K562 (cell line): ENCODE results near the gene PITX1. TPM values are rescaled to one million over a fixed set of nuclear protein-coding genes. Genes with fewer than 3 reads are reported as not detected.

ENCODE experiments used
- ATAC-seq: fragments of 200-7000 bp; cut with Tn5 transposase; 3 replicates; pipeline ENCODE4 v1.9.1; 2020; ENCODE audit warnings: moderate library complexity
- BruUV-seq: library from RNA; stranded (reverse); fragments of 400-500 nt; replicated peaks from 2 replicates; lab custom pipeline; 2021; lab: Mats Ljungman, UMichigan
- CTCF ChIA-PET: fragments of 300-600 bp; formaldehyde crosslinking; extraction: SDS; loops from one replicate; lab custom pipeline; 2021; ENCODE audit warnings: low intra/inter-chr PET ratio; lab: Yijun Ruan, JAX
- POLR2A ChIA-PET: fragments of 300-600, 350-650 bp; sonication (Branson Sonifier 250); formaldehyde crosslinking; extraction: SDS; loops from one replicate; lab custom pipeline; 2021; ENCODE audit warnings: antibody characterized with exemption, inconsistent platforms; lab: Yijun Ruan, JAX
- DNase-seq, 4 experiments: peaks; one replicate each; pipeline versions ENCODE4 v3.0.0 to v3.0.0-alpha.2; 2011 to 2018; ENCODE audit warnings: low spot score in 3 of 4, mixed read lengths in 3 of 4; ENCODE audit errors: extremely low read depth in 1 of 4
- FAIRE-seq: peaks from 2 replicates; lab custom pipeline; 2011; peaks lifted over from hg19 to GRCh38; lab: Jason Lieb, UNC
- H2AFZ ChIP-seq: 2 replicates; pipeline ENCODE4 v1.6.0; 2011; ENCODE audit warnings: low read depth, low read length, control low read depth, inconsistent platforms
- H3K27ac ChIP-seq: fragments of 200-600 bp; 3 replicates; pipeline ENCODE4 v1.8.0; 2011; ENCODE audit warnings: low read depth, mild to moderate bottlenecking, control low read depth, inconsistent platforms, low read length, moderate library complexity, mixed read lengths; ENCODE audit errors: extremely low read depth
- H3K27me3 ChIP-seq, 2 experiments: fragments of 300-600 bp in 1 of 2; 2 replicates in 1 of 2; 3 replicates in 1 of 2; pipeline versions ENCODE4 v1.6.0 to v1.8.0; 2011; ENCODE audit warnings: inconsistent platforms in 2 of 2, low read length in 2 of 2, mild to moderate bottlenecking in 1 of 2, mixed read lengths in 1 of 2, moderate library complexity in 1 of 2; ENCODE audit not compliant: control insufficient read depth in 2 of 2, insufficient read depth in 2 of 2
- H3K36me3 ChIP-seq: fragments of 300-600 bp; 3 replicates; pipeline ENCODE4 v1.8.0; 2011; ENCODE audit warnings: mild to moderate bottlenecking, low read length, inconsistent platforms; ENCODE audit not compliant: control insufficient read depth, insufficient read depth
- H3K4me1 ChIP-seq, 2 experiments: fragments of 200-600 bp in 1 of 2; replicated peaks in 1 of 2; 2 replicates in 1 of 2; 3 replicates in 1 of 2; pipeline versions ENCODE4 v1.5.1 to v1.8.0; 2011; ENCODE audit warnings: inconsistent platforms in 2 of 2, low read length in 2 of 2, mild to moderate bottlenecking in 1 of 2, mixed read lengths in 1 of 2, moderate library complexity in 1 of 2; ENCODE audit not compliant: control insufficient read depth in 2 of 2, insufficient read depth in 2 of 2
- H3K4me2 ChIP-seq: 2 replicates; pipeline ENCODE4 v1.6.1; 2011; ENCODE audit warnings: low read length, control low read depth, inconsistent platforms, mixed read lengths; ENCODE audit not compliant: insufficient read depth
- H3K4me3 ChIP-seq: fragments of 200-600 bp; sonication (generic), shearing (Covaris generic); 2 replicates; pipeline ENCODE4 v1.5.1; 2016; ENCODE audit warnings: control low read depth, inconsistent platforms
- H3K79me2 ChIP-seq: fragments of 200-600 bp; 3 replicates; pipeline ENCODE4 v1.8.0; 2011; ENCODE audit warnings: low read length, inconsistent platforms; ENCODE audit not compliant: control insufficient read depth, insufficient read depth
- H3K9ac ChIP-seq, 2 experiments: 2 replicates each; pipeline versions ENCODE4 v1.6.0 to v1.6.1; 2011; ENCODE audit warnings: low read depth in 2 of 2, low read length in 2 of 2, control low read depth in 1 of 2, inconsistent platforms in 1 of 2, mild to moderate bottlenecking in 1 of 2, mixed read lengths in 1 of 2; ENCODE audit not compliant: insufficient read depth in 1 of 2
- H3K9me1 ChIP-seq: one replicate; pipeline ENCODE4 v1.6.0; 2011; ENCODE audit warnings: inconsistent platforms, mild to moderate bottlenecking, low read length, moderate library complexity; ENCODE audit not compliant: control insufficient read depth, insufficient read depth
- H3K9me3 ChIP-seq: replicated peaks from 2 replicates; pipeline ENCODE4 v1.5.1; 2011; ENCODE audit warnings: low read depth, low read length, inconsistent platforms; ENCODE audit not compliant: control insufficient read depth, insufficient read depth
- H4K20me1 ChIP-seq: replicated peaks from 2 replicates; pipeline ENCODE4 v1.6.1; 2011; ENCODE audit warnings: low read length, inconsistent platforms, mixed read lengths; ENCODE audit not compliant: control insufficient read depth, insufficient read depth
- BRD9 ChIP-seq: fragments of 450-650 bp; IDR thresholded peaks from 2 replicates; pipeline ENCODE4 v1.6.1; 2018; ENCODE audit warnings: low read depth; ENCODE audit not compliant: partially characterized antibody
- CBX1 ChIP-seq: sonication (generic); IDR thresholded peaks from 2 replicates; pipeline ENCODE4 v1.6.1; 2016; ENCODE audit warnings: antibody characterized with exemption, low read depth, mild to moderate bottlenecking
- HOMEZ ChIP-seq: fragments of 250-450 bp; sonication (Bioruptor Pico); IDR thresholded peaks from 2 replicates; pipeline ENCODE4 v1.4.0; 2020; ENCODE audit warnings: mild to moderate bottlenecking, moderate library complexity
- KAT7 ChIP-seq: sonication (generic); formaldehyde crosslinking; IDR thresholded peaks from 2 replicates; pipeline ENCODE4 v1.8.0; 2022; ENCODE audit warnings: missing genetic modification reagents, mild to moderate bottlenecking, borderline replicate concordance
- KDM2B ChIP-seq: fragments of 250-450 bp; sonication (Bioruptor Pico); IDR thresholded peaks from 2 replicates; pipeline ENCODE4 v1.8.0; 2021; ENCODE audit warnings: mild to moderate bottlenecking, moderate library complexity
- MEF2D ChIP-seq: conservative IDR thresholded peaks from 2 replicates; pipeline ENCODE4 v1.6.1; 2016; ENCODE audit warnings: low read depth, missing genetic modification characterization, missing compliant biosample characterization
- POLR2B ChIP-seq: fragments of 450-650 bp; IDR thresholded peaks from 2 replicates; pipeline ENCODE4 v1.6.1; 2018; ENCODE audit warnings: low read depth; ENCODE audit not compliant: partially characterized antibody
- SMARCC2 ChIP-seq: fragments of 450-650 bp; IDR thresholded peaks from 2 replicates; pipeline ENCODE4 v1.6.1; 2017; ENCODE audit warnings: antibody characterized with exemption, moderate library complexity, mild to moderate bottlenecking, low read depth
- STAT6 ChIP-seq: sonication (generic); formaldehyde crosslinking; IDR thresholded peaks from 2 replicates; pipeline ENCODE4 v1.8.1; 2023; ENCODE audit warnings: mild to moderate bottlenecking, missing genetic modification reagents
- TFE3 ChIP-seq: fragments of 450-650 bp; formaldehyde crosslinking; IDR thresholded peaks from 2 replicates; pipeline ENCODE4 v1.4.0; 2020; ENCODE audit warnings: mild to moderate bottlenecking, mixed read lengths
- ZFPM2 ChIP-seq: fragments of 250-450 bp; sonication (Bioruptor Pico); IDR thresholded peaks from 2 replicates; pipeline ENCODE4 v1.5.1; 2022; ENCODE audit warnings: mild to moderate bottlenecking
- ZNF121 ChIP-seq: sonication (generic); formaldehyde crosslinking; conservative IDR thresholded peaks from 2 replicates; pipeline ENCODE4 v1.8.0; 2022; ENCODE audit warnings: missing genetic modification reagents
- ZNF134 ChIP-seq: fragments of 250-450 bp; sonication (Bioruptor Pico); conservative IDR thresholded peaks from 2 replicates; pipeline ENCODE4 v1.4.0; 2020
- ZNF449 ChIP-seq: fragments of 250-450 bp; sonication (Bioruptor Pico); IDR thresholded peaks from 2 replicates; pipeline ENCODE4 v1.8.0; 2022; ENCODE audit warnings: moderate library complexity, mild to moderate bottlenecking, inconsistent platforms
- WGBS: fragments of 100-300 bp; shearing (Covaris generic); methylation state at CpG from one replicate; pipeline ENCODE4 v1.1.6; 2016; ENCODE audit warnings: low coverage, mixed read lengths; ENCODE audit not compliant: insufficient coverage; ENCODE audit errors: missing lambda C conversion rate; 5-methylcytosine and 5-hydroxymethylcytosine counted together
- in situ Hi-C: fragments of 300-500 bp; cut with MboI; formaldehyde crosslinking; loops from 4 replicates; pipeline ENCODE4 v1.15.0; 2018; ENCODE audit warnings: inconsistent platforms, mixed read lengths
- intact Hi-C: fragments of 100-400 bp; cut with micrococcal nuclease; formaldehyde crosslinking; loops from 2 replicates; pipeline ENCODE4 v1.14.2; 2022
- polyA plus RNA-seq, 8 experiments: library from polyadenylated mRNA; depleted of rRNA in 4 of 8; stranded (reverse) in 5 of 8; unstranded in 3 of 8; fragments of >200 nt; fragmentation: Nextera tagmentation in 2 of 8; fragmentation: Illumina TruSeq in 1 of 8; extraction: Ambion mirVana in 2 of 8; extraction: Trizol in 1 of 8; gene quantifications; 2 replicates each; pipeline versions ENCODE4 v1.2.1 to v1.2.3, GENCODE V29; 2011 to 2014; ENCODE audit warnings: inconsistent platforms in 1 of 8, missing spikeins in 1 of 8
- total RNA-seq, 7 experiments: library from RNA; depleted of rRNA in 6 of 7; stranded (reverse); fragments of >200 nt in 6 of 7; fragmentation: Illumina TruSeq in 2 of 7; extraction: Trizol in 2 of 7; gene quantifications; 2 replicates each; pipeline versions ENCODE4 v1.2.1 to v1.2.3, GENCODE V29; 2011 to 2021; ENCODE audit warnings: low replicate concordance in 1 of 7
- TF ChIP-seq, protein P1 (sequence below): fragments of 450-650 bp; formaldehyde crosslinking; IDR thresholded peaks from 2 replicates; pipeline ENCODE4 v1.4.0; 2022; ENCODE audit warnings: mild to moderate bottlenecking, moderate library complexity

The PITX1 gene
- total and polyA plus RNA-seq, 9 of the 15 experiments (the other 6 are each of a cell fraction or from before 2014, with no cell fraction given) = 0.13 to 88.2 (median 24.9) TPM

DNA sequence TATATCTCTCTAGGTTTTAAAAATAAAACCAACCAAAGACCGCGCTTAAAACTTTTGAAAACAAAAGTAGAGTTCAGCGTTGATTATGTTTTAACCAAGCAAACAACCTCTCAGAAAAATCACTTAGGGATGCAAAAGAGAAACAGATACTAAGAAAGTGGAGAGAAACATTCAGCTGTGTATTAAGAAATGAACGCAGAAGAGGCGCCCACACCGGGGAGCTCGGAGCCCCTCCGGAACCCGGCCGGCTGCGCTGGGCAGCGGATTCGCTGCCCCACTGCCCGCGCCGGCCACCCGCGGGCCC, 1.4 kb downstream of the PITX1 start:
- Histone ChIP-seq H3K4me3 (peak overlapping the region; percentile 99), H3K79me2 (peaks cover 68% of the 10 kb centered on the region), H3K9me1 (no peaks in the 10 kb centered on the region), H3K9me3 (no peaks in the 10 kb centered on the region; the same call in 1 of the 2 replicates), H3K9ac (peak overlapping the region; percentile 99 to 100), H3K27me3 (no peaks in the 10 kb centered on the region), H3K4me2 (peak overlapping the region; percentile 96; the same call in 1 of the 2 replicates), H3K36me3 (peaks cover 41% of the 10 kb centered on the region), H3K27ac (peak overlapping the region; percentile 98), H2AFZ (no peak overlapping the region), H4K20me1 (no peaks in the 10 kb centered on the region), H3K4me1 (peaks cover 19 to 57% of the 10 kb centered on the region in 2 experiments)
- CTCF ChIA-PET = no interaction called here
- DNase-seq (no peak), FAIRE-seq (no peak), ATAC-seq (no peak)
- TSS peak; percentile 51 for BruUV-seq
- POLR2A ChIA-PET = interaction anchor here (0.6 to 2.4 kb wide), 9 partner anchors 9 to 158 kb away, joined by 3 to 12 read pairs (median 4); no protein-coding TSS in a partner anchor
- intact Hi-C loops = loop anchor here (5.0 kb wide), 2 partner anchors 65 to 160 kb away; no protein-coding TSS in a partner anchor
- WGBS = 0% methylated on average over 18 of the region's 18 CpGs
- in situ Hi-C loops = no loop called here
- TF ChIP-seq SMARCC2 (no peak), ZNF449 (no peak), KAT7 (CRISPR knock-in tag) (no peak), ZFPM2 (CRISPR knock-in tag) (no peak), POLR2B (no peak), HOMEZ (CRISPR knock-in tag) (no peak), STAT6 (CRISPR knock-in tag) (no peak), ZNF121 (CRISPR knock-in tag) (no peak), ZNF134 (CRISPR knock-in tag) (no peak), TFE3 (CRISPR knock-in tag) (no peak), BRD9 (no peak), CBX1 (no peak), MEF2D (tag) (no peak), KDM2B (CRISPR knock-in tag) (peak; percentile 56)
- TF ChIP-seq, protein P1, sequence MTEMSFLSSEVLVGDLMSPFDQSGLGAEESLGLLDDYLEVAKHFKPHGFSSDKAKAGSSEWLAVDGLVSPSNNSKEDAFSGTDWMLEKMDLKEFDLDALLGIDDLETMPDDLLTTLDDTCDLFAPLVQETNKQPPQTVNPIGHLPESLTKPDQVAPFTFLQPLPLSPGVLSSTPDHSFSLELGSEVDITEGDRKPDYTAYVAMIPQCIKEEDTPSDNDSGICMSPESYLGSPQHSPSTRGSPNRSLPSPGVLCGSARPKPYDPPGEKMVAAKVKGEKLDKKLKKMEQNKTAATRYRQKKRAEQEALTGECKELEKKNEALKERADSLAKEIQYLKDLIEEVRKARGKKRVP (CRISPR knock-in tag) = no peak
